ENCODE measurements around the gene FAF1. TPM values are rescaled to one million over a fixed set of nuclear protein-coding genes. Genes with fewer than 3 reads are reported as not detected.

The FAF1 gene
- total RNA-seq, 1 donor from 2014 or later = 46.4 TPM

GRCh38 chr1:50620680-50621329 is 339.3 kb downstream of the FAF1 start:
- peak; percentile 40 for TF ChIP-seq CTCF (IDR thresholded peaks at IDR 0.05)
- Histone ChIP-seq H3K4me1 (no peaks in the 10 kb centered on the region), H3K27ac (peak overlapping the region; percentile 49), H3K36me3 (no peaks in the 10 kb centered on the region), H3K27me3 (no peaks in the 10 kb centered on the region), H3K9me3 (no peaks in the 10 kb centered on the region), H3K4me3 (no peak overlapping the region)
- intact Hi-C loops (cut with DNase I) = no loop called here
- DNase-seq (peak; percentile 89), ATAC-seq (peak; percentile 98)

GRCh38 chr1:50615036-50615750 is 344.9 kb downstream of the FAF1 start:
- Histone ChIP-seq H3K36me3 (no peaks in the 10 kb centered on the region), H3K4me3 (no peak overlapping the region), H3K27me3 (no peaks in the 10 kb centered on the region), H3K27ac (no peak overlapping the region), H3K9me3 (no peaks in the 10 kb centered on the region), H3K4me1 (no peaks in the 10 kb centered on the region)
- ATAC-seq = no peak
- intact Hi-C loops (cut with DNase I) = no loop called here
- no peak for DNase-seq
- TF ChIP-seq CTCF (IDR thresholded peaks at IDR 0.05) = no peak

- ATAC-seq = no peak
- H3K4me1 ChIP-seq = no peaks in the 10 kb centered on the region
- no peak for TF ChIP-seq CTCF (IDR thresholded peaks at IDR 0.05)
- H3K9me3 ChIP-seq = no peaks in the 10 kb centered on the region
- H3K36me3 ChIP-seq = no peaks in the 10 kb centered on the region
- no peak for DNase-seq
- no peak overlapping the region for H3K4me3 ChIP-seq
- intact Hi-C loops (cut with DNase I) = no loop called here
- no peaks in the 10 kb centered on the region for H3K27me3 ChIP-seq
- no peak overlapping the region for H3K27ac ChIP-seq
These were observed 348.4 kb downstream of the FAF1 start for GRCh38 chr1:50611675-50612074.

GRCh38 chr1:50610563-50610962 is 349.5 kb downstream of the FAF1 start:
- DNase-seq = no peak
- Histone ChIP-seq H3K4me1 (no peaks in the 10 kb centered on the region), H3K27ac (no peak overlapping the region), H3K27me3 (no peaks in the 10 kb centered on the region), H3K9me3 (no peaks in the 10 kb centered on the region), H3K36me3 (no peaks in the 10 kb centered on the region), H3K4me3 (no peak overlapping the region)
- no peak for TF ChIP-seq CTCF (IDR thresholded peaks at IDR 0.05)
- intact Hi-C loops (cut with DNase I) = no loop called here
- no peak for ATAC-seq

GRCh38 chr1:50609508-50609907 is 350.6 kb downstream of the FAF1 start:
- H3K36me3 ChIP-seq = no peaks in the 10 kb centered on the region
- TF ChIP-seq CTCF (IDR thresholded peaks at IDR 0.05) = no peak
- intact Hi-C loops (cut with DNase I) = no loop called here
- H3K4me1 ChIP-seq = peaks cover 1% of the 10 kb centered on the region
- H3K27me3 ChIP-seq = no peaks in the 10 kb centered on the region
- no peaks in the 10 kb centered on the region for H3K9me3 ChIP-seq
- no peak overlapping the region for H3K27ac ChIP-seq
- ATAC-seq (no peak), DNase-seq (no peak)
- no peak overlapping the region for H3K4me3 ChIP-seq
